ENCODE measurements around the gene SLAMF1.

GRCh38 chr1:160565564-160565963 is 81.3 kb downstream of the SLAMF1 start:
- no peak for TF ChIP-seq CTCF (IDR thresholded peaks at IDR 0.05; ENCODE audit: low read length)
- no peak for TF ChIP-seq EZH2 (optimal IDR thresholded peaks at IDR 0.05; ENCODE audit: low read depth, low read length)
- TF ChIP-seq EZH2phosphoT487 (IDR thresholded peaks at IDR 0.05; ENCODE audit: low read length), result no peak

All from MM.1S (cell line).